HG03460 (cell line): ENCODE data around the gene ASB7.
A peak's percentile ranks its signal among the peaks of the same experiment; 100 is the strongest.

ENCODE experiments used
- ATAC-seq: cut with Tn5 transposase; IDR thresholded peaks from one replicate; pipeline ENCODE4 v1.9.1; 2021; ENCODE audit not compliant: unreplicated experiment

Gene ASB7

DNA sequence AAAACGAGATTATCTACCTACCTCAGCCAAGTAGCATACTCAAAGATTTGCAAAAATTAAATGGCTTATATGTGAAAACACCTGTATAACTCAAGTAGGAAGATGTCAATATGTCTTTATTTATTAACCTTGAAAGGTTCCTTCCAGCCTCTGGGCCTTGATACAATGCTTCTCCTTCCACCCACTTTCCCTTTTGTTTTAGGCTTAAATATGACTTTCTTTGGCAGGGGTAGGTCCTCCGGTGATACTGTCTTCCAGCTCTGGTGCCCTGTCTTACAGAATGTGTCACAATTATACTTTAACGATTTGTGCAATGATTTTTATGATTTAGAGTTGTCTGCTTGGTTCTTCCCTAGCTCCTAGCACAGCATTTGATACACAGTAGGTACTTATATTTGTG lies 4.5 kb upstream of the ASB7 start:
- ATAC-seq = no peak

DNA sequence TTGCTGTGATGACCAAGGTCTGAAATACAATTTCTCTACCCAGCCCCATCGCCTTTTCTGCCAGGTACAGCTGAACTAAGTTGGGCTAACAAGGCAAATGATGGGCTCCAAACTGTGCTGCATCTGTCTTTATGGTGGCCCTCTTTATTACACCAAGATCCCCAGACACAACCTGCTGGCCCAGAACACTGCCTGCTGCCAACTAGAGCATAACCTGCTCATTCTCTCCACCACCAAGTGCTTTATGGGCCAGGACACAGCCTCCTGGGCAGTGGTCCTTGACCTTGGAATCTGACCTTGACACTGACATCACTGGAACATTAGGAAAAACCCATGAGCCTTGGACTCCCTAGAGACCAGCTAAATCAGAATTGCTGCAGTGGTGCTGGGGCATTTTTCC lies 3.7 kb upstream of the ASB7 start:
- ATAC-seq = no peak

DNA sequence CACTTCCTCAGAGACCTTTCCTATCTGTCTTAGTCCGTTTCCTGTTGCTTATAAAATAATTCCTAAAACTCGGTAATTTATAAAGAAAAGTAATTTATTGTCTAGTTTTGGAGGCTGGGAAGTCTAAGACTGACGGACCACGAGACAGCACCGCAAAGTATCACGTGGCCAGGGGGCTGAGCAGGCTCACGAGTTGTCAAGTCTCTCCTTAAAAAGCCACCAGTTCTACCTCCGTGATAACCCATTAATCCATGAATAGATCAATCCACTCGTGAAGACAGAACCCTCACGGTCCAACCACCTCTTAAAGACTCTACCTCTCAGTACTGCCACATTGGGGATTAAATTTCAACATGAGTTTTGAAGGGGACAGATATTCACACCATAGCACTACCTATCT lies 1.2 kb upstream of the ASB7 start:
- ATAC-seq = no peak

DNA sequence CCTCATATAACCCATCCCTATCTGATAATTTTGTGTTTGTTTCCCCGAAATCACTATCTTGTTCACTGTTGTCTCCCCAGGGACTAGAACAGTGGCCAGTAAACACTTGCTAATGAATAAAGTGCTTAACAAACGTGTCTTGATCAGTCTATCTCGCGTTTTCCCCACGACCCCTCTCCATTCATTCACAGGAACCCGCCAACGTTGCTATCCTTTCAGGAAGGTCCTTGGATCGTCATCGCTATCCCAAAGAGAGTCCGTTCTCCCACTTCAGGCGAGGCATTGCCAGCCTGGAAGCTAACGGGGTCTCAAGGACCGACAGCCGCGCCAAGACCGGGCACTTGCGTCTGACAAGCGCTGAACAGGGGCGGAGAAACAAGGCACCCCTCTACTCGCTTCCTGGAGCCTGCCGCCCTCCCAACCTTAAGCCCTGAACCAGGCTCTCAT lies 749 bp upstream of the ASB7 start:
- ATAC-seq = peak; percentile 7

DNA sequence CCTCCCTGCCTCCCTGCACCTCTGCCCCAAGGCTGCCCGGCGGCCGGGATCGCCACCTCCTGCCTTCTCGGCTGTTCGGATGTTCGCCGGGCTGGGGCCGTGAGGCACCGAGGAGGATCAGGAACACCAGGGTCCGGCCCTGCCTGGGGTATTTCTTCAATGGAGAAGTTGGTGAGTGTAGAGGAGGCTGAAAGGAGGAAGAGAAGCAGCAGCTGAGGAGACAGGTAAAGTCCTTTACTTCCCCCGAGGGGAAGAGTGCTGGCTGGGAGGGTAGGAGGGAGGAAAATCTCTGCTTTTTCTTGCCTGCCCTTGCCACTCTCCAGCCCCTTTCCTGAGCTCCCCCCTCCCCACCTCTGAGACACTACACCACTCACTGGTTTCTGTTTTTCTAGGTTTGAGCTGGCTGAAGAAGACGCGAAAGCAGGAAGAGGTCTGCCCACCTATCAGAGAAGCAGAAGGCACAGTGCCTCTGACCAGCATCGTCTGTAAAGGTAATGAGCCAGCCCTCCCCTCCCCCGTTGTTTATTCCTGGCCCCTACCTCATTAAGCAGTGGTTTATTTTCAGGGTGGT lies 519 bp downstream of the ASB7 start:
- ATAC-seq = peak; percentile 43

DNA sequence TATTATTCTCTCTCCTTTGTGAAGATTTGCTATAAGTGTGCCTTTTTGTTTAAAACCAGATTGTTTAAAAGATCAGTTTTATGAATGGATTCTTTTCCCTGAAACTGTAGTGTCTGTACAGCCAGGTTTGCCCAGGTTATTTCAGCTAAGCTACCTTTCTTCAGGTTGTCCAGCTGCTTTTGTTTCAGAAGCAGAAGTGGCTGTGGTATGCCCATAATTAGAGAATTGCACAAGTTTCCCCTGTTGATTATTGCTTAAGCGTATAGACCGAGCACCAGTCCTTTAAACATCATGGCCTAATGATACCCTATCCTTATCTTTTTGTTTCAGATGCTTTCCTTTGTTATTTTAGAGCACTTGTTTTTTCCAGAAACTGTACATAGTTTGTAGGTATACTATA lies 10.2 kb downstream of the ASB7 start:
- ATAC-seq = no peak

DNA sequence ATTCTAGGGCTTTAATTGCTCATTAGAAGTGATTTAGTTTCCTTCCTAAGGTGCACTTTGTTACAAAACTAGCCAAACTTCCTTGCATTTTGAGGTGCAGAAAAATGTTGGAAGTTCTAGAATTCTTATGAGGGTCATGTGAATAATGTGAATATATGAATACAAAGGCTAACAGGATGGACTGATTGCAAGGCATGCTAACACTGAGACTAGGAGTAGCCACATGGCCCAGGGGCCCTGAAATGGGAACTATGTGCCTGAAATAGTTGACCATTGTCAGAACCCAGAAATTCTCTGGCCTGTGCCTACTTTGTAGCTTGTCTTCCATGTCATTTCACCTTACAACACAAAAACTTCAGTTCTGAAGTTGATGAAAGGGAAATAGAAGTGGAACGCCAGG lies 10.8 kb downstream of the ASB7 start:
- ATAC-seq = no peak

DNA sequence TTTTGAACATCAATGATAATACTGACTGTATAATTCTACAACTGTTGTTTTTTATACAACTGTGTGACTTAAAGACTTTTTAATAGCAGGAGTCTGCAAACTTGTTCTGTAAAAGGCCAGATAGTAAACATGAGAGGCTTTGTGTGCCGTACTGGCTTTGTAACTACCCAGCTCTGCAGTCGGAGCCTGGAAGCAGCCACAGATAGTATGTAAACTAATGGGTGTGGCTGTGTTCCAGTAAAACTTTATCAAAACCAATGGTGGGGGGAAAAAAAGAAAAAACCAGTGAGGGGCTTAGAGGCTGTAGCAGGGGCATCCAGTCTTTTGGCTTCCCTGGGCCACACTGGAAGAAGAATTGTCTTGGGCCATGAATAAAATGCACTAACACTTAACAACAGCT lies 11.9 kb downstream of the ASB7 start:
- no peak for ATAC-seq

DNA sequence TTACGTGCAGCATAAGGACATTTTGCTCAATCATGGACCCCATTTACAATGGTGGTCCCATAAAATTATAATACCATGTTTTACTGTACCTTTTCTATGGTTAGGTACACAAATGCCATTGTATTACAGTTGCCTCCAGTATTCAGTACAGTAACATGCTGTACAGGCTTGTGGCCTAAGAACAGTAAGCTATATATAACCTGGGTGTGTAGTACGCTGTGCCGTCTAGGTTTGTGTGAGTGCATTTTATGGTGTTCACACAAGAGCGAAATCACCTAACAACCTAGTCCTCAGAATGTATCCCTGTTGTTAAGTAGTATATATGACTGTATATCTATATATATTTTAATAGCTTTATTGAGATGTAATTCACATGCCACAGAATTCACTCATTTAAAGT lies 12.5 kb downstream of the ASB7 start:
- no peak for ATAC-seq

DNA sequence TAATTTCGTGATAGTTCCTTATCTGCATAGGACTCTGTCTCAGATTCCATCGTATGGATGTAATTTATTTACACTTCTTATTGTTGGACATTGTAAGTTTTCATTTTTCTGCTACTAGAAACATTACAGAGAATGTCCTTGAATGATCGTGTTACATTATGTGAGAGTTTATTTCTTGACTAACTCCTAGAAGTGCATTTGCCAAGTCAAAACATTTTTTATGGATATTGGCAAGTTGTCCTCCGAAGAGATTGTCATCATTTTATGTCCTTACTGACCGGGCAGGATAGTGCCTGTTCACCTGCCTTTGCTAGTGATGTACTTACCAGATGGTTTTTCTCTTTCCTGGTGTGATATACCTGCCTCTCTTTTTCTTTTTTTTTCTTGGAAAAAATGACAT lies 13.4 kb downstream of the ASB7 start:
- no peak for ATAC-seq

DNA sequence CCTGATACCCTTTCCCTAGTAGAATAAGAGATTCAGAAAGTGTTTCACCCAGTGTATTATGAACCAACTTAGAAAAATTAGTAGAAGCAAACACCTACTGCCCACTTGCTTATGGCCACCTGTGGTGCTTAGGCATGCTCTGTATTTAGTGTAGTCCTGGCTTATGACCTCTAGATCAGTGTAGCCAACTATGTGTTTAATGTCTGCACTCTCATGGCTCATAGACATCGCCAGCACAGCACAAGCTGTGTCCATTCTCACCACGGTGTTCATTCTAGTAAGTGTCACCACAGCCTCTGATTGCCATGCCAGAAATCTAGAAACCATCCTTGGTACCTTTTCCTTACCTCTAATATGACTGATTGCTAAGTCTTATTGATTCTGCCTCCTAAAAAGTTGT lies 14.3 kb downstream of the ASB7 start:
- ATAC-seq = no peak

DNA sequence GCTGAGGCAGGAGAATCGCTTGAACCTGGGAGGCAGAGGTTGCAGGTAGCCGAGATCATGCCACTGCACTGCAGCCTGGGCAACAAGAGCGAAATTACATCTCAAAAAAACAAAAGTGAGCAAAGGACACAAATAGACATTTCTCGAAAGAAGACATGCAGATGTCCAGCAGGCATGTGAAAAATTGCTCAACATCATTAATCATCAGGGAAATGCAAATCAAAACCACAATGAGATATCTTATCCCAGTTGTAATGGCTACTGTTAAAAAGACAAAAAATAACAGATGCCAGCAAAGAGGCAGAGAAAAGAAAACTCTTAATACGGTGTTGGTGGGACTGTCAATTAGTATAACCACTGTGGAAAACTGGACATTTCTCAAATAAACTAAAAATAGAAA lies 20.9 kb downstream of the ASB7 start:
- ATAC-seq = no peak

DNA sequence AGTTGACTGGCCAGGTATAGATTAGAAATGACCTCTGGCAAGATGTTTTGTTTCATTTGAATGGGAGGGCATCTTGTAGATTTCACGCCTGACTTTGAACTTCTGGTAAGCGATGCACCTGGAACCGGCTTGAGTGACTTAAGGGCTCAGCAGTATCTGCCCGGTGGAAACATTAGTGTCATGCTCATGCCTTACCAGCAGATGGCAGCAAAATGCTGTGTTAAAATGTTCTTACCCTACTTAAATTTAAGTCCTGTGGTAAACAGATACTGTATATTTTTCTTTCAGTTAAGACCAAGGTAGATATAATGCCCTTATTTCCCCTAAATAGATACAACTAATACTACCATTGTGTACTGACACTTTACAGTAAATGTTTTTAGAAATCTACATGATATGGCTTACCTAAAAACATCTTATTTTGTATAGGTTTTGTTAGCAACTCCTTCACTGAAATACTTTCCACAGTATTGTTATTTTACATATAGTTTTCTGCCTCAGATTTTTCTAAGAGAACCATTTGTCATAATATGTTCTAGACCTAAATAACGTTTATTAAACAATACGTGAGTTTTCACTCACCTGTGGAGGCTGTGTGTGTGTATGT lies 25.5 kb downstream of the ASB7 start:
- ATAC-seq = peak; percentile 65

DNA sequence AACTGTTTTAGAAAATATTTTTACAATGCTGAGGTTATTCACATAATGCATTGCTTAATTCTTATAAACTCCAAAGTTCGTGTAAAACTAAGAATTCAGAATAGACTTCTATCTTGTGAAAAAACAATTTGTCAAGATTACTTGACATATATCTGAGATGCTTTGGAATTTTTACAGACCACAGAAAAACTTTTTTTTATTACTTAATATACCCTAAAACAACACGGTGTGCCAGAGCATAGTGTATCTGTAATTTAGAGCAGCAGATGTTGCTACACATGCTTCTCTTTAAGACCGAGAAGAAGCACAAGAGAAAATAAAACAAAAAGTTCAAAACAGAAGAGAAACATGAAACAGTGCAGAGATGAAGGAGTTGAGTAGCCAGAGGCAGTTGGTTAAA lies 26.4 kb downstream of the ASB7 start:
- no peak for ATAC-seq

DNA sequence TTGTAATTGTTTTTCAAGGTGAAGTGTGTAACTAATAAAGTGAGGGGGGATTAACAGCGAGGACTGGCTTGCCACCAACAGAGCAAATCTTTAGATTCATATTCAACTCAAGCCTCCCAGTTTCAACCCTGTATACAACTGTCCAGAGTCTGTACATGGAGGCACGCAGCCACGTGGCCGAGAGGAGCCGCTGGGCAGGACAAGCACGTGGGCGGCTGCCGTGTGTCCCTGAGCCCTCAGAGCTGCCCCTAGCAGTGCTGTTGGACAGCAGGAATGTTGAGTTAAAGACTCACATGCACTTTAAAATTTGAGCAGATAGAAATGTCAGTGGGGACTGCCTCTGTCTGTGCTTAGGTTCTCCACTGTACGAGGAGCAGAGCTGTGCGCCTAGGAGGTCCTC lies 29.4 kb downstream of the ASB7 start:
- no peak for ATAC-seq

DNA sequence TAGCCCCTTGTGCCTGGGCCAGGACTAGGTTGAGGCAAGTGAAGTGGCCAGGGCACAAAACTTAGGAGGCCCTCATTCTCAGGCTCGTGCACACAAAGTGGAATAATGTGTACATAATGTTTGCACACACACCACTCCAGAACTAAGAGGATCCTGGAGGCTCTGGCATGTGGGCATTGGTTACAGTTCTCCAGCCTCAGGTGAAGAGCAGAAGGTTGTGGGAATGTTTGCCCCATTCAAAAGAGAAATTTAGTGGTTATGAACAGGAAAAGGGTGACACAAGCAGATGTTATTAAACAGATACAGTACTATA lies 31.3 kb downstream of the ASB7 start:
- ATAC-seq = no peak

DNA sequence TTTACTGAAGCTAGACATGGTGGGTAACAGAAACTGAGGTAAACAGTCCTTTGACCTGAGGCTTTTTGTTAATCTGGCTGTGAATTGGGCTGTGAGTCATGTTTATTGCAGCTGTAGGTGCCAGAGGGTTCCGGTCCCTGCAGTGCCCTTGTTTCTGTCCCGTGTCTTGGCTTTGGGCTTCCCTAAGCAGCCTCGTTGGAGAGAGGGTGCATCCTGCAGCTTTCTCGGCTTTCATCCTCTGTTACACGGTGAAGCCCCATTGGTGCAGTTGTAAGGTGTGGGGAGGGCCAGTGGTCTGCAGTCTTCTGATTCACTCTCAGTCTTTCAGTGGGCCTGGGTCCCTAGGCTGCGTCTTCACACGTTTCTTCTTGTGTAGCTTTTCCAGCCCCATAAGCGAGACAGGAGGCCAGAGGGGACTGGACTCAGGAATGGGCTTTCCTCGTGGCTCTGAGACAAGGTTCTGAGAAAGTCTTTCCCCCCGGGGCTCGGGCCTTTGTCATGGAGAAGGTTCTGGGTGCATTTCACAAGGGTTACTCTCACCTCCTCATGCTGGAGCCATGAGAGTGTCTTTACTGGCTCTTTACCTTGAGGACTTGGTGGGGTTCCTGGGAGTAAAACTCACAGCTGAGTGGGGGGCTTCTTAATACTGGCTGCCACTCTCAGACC lies 33.1 kb downstream of the ASB7 start:
- no peak for ATAC-seq

DNA sequence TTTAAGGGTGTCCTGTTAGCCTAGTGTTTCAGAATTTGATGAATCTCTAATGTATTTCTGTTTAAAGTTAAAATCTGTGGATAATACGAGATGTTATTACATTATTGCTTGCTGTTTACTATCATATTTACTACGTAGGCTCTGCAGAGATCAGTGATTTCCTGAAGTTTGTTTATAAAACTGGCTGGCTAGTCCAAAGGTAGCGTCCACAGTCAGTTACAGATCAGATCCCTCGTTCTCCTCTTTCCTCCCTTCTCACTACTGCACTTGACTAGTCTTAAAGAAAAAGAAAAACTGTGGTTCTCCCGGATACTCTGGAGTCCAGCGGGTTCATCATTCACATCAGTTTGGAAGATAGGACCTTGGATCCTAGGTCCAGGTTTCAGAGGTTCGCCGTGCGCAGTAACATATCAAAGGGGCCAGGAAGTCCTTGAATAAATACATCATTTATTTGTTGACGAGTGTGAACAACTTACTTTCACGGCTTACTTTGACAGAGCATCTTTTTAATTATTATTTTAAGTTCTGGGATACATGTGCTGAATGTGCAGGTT lies 35.9 kb downstream of the ASB7 start:
- no peak for ATAC-seq

DNA sequence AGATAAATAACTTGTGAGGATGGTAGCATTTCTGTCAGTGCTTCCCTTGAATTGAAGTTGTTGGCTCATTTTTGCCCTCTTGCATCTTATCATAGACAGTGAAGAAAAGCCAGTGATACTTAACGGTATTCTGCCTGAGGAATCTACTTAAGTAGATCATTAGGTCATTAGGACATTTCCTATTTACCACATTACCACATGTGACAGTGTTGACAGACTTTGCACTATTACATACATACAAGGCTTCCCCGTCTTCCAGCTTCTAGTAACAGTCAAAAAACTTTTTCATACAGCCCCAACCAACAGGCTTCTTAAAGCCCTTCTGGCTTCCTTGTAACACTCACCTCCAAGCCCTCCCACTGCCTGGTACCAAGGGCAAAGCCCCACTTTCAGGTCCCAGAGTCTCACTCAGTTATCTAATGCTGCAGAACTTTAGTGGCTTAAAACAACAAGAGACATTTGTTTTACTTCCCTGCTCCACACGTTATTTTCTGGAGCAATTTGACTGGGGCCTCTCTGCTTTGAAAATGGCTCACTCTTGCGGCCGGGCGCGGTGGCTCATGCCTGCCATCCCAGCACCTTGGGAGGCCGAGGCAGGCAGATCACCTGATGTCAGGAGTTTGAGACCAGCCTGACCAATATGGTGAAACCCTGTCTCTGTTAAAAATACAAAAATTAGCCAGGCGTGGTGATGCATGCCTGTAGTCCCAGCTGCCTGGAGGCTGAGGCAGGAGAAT lies 40.0 kb downstream of the ASB7 start:
- ATAC-seq = no peak

DNA sequence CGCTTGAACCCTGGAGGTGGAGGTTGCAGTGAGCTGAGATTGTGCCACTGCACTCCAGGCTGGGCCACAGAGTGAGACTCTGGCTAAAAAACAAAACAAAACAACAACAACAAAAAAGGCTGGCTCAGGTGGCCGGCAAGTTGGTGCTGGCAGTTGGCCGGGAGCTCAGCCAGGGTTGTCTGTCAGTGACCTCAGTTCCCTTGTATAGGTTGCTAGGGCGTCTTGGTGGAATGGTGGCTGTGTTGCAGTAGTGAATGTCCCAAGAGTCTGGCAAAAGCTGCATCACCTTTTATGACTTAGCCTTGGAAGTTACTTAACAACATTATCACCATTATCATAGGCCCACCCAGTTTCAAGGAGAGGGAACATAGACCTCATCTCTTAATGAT lies 40.6 kb downstream of the ASB7 start:
- ATAC-seq = no peak

DNA sequence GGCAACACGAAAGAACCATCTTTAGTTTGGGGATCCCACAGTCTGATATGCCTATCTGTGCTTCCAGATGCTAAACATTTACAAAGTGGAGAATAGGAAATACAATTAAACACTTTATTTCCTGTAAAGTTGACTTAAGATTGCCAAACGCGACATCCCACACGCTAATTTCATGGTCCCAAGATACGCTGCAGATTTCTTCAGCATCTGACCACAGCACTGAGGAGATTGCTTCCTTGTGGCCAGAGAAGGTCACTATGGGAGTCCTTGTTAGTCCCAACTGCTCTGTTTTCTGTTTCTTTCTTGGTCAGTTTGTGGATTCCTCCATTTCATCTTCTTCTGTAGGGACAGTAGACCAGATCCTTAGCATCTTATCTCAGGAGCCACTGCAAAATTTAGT lies 43.3 kb downstream of the ASB7 start:
- ATAC-seq = no peak

DNA sequence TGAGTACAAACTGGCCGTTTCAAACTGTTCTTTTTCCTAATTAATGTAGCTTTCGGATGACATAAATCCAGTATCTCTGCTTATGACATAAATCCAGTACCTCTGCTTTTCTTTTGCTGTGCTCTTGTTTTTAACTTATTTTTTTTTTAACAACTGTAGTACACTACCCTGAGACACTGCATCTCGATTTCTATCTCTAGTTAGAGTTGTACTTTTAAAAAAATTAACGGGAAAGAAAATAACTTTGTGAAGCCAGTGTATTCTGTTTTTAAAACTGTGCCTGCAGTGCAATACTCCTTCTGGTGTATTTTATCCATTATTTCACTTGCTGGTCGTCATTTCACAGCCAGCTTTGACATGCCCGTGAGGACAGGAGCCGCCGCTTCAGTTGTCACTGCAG lies 46.6 kb downstream of the ASB7 start:
- ATAC-seq = no peak
